ENCODE data around the gene E2F2.

Gene E2F2

DNA sequence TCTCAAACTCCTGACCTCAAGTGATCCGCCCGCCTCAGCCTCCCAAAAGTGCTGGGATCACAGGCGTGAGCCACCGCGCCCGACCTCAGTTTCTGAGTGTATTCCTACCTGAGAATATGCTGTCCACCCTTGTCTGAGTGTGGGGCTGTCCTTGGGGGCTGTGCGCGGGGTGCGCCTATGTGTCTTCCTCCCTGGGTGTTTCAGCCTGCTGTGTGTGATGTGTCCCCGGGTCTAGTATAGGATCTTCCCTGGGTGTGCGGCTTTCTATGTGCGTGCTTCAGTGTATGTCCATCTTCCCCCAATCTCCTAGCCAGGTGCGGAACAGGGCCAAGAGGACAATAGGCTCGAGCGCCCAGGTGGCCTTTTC is 36.6 kb upstream of the E2F2 start:
- Mint-ChIP-seq H3K9me3 (no peaks in the 10 kb centered on the region), H3K4me3 (peak overlapping the region; percentile 43), H3K27ac (peak overlapping the region; percentile 99), H3K27me3 (no peaks in the 10 kb centered on the region), H3K36me3 (no peaks in the 10 kb centered on the region), H3K4me1 (peaks cover 54% of the 10 kb centered on the region)
- ATAC-seq, result peak; percentile 53

DNA sequence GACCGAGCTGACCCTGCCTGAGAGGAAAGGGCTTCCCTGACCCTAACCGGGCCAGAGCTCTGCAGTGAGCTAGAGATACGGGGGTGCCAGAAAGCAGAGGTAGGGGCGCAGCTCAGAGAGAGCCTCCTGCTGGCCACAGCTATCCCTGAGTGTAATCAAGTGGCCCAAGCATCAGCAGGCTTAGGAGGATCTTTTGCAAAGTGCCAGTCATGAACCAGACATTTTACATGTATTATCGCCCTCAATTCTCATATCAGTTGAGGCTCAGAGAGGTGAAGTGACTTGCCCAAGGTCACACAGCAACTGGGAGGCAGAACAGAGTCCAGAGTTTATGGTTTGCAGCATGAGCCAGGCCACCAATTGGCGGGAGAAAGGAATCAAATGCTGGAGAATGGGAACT is 35.3 kb upstream of the E2F2 start:
- no peak for ATAC-seq
- Mint-ChIP-seq H3K27me3 (no peaks in the 10 kb centered on the region), H3K4me3 (no peak overlapping the region), H3K27ac (peak overlapping the region; percentile 99), H3K4me1 (peaks cover 67% of the 10 kb centered on the region), H3K9me3 (no peaks in the 10 kb centered on the region), H3K36me3 (no peaks in the 10 kb centered on the region)

DNA sequence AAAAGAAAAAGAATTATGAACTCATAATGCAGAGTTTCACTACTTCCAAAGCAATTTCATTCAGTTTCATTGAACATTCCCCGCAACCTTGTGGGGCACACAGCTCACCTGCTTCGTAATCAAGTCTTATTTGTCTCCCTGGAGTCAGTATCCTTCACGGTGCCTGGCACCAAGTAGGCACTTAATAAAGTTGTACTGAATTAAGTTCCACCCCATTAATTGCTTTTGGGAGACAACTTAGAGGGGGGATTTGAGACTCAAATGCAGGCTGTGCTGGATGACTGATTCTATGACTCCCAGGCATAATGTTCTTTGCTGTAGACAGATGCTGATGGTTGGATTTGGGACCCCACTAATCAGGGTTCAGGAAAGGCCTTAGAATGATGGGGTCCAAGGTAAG is 34.7 kb upstream of the E2F2 start:
- Mint-ChIP-seq H3K4me1 (peaks cover 70% of the 10 kb centered on the region), H3K27ac (peak overlapping the region; percentile 99), H3K4me3 (no peak overlapping the region), H3K9me3 (no peaks in the 10 kb centered on the region), H3K36me3 (no peaks in the 10 kb centered on the region), H3K27me3 (no peaks in the 10 kb centered on the region)
- ATAC-seq, result no peak

DNA sequence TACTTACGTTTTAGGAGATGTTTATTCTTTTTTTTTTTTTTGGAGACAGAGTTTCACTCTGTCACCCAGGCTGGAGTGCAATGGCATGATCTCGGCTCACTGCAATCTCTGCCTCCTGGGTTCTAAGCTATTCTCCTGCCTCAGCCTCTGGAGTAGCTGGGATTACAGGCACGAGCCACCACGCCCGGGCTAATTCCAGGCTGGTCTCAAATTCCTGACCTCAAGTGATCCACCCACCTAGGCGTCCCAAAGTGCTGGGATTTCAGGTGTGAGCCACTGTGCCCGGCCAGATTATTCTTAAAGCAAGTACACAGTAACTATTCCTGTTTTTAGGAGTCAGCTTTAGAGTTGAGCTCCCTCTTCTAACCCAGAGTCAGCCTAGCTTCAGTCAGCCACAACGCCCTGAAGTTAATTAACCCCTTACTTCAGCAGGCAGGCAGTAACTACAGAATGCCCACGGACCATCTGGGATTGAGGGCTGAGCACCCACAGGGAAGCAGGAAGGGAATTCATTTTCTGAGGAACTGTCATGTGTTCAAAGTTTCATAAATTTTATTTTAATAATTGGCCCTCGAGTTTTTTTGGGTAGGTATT is 33.6 kb upstream of the E2F2 start:
- no peaks in the 10 kb centered on the region for H3K36me3 Mint-ChIP-seq
- H3K27ac Mint-ChIP-seq, result peak overlapping the region; percentile 95
- H3K27me3 Mint-ChIP-seq, result no peaks in the 10 kb centered on the region

DNA sequence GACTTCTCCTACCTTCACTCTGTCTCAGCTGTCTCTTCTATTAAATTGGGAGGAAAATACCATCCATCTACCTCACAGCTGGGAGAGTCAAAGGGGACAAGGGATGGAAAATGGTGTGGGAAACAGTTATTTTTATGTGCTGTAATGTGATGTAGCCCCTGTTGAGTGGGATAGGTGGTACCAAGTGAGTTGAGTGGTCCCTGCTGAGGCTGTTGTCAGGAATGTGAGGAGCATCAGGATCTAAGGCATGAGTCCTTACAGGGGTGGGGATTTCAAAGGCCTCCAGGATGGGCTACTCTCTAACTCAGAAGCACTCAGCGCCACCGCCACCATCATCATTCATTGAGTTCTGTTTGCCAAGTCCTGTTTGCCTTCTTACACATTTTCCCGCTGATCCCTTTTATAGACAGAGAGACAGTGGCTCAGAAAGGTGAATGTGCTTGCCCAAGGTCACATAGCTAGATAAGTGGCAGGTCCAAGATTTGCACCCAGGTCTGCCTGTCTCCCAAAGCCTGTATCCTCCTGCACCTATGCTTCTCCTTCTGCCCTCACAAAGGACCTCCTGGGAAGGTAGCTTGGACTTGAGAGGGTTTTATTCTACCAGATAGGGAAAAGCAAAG is 32.8 kb upstream of the E2F2 start:
- Mint-ChIP-seq H3K36me3 (peaks cover 5% of the 10 kb centered on the region), H3K9me3 (no peaks in the 10 kb centered on the region), H3K27ac (peak overlapping the region; percentile 95), H3K4me3 (no peak overlapping the region), H3K27me3 (no peaks in the 10 kb centered on the region), H3K4me1 (peaks cover 71% of the 10 kb centered on the region)
- no peak for ATAC-seq

More for the DNA sequence above, 33.6 kb upstream of the E2F2 start:
- peaks cover 77% of the 10 kb centered on the region for H3K4me1 Mint-ChIP-seq
- ATAC-seq, result no peak
- no peak overlapping the region for H3K4me3 Mint-ChIP-seq
- H3K9me3 Mint-ChIP-seq, result no peaks in the 10 kb centered on the region

DNA sequence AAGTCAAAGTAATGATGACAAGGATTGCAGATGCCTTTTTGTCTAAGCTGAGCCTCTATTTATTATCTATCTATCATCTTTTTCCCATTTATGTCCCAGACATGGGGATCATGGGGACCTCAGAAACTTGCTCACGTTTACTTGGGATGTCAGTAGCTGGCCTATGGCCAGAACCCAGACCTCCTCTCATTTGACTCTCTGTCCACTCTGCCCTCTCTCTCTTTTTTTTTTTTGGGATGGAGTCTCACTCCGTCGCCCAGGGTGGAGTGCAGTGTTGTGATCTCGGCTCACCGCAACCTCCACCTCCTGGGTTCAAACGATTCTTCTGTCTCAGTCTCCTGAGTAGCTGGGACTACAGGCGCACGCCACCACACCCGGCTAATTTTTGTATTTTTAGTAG is 32.0 kb upstream of the E2F2 start:
- peak overlapping the region; percentile 60 for H3K4me3 Mint-ChIP-seq
- no peaks in the 10 kb centered on the region for H3K9me3 Mint-ChIP-seq
- H3K27ac Mint-ChIP-seq, result peak overlapping the region; percentile 95
- H3K36me3 Mint-ChIP-seq, result peaks cover 14% of the 10 kb centered on the region
- H3K27me3 Mint-ChIP-seq, result no peaks in the 10 kb centered on the region
- peaks cover 64% of the 10 kb centered on the region for H3K4me1 Mint-ChIP-seq
- no peak for ATAC-seq

DNA sequence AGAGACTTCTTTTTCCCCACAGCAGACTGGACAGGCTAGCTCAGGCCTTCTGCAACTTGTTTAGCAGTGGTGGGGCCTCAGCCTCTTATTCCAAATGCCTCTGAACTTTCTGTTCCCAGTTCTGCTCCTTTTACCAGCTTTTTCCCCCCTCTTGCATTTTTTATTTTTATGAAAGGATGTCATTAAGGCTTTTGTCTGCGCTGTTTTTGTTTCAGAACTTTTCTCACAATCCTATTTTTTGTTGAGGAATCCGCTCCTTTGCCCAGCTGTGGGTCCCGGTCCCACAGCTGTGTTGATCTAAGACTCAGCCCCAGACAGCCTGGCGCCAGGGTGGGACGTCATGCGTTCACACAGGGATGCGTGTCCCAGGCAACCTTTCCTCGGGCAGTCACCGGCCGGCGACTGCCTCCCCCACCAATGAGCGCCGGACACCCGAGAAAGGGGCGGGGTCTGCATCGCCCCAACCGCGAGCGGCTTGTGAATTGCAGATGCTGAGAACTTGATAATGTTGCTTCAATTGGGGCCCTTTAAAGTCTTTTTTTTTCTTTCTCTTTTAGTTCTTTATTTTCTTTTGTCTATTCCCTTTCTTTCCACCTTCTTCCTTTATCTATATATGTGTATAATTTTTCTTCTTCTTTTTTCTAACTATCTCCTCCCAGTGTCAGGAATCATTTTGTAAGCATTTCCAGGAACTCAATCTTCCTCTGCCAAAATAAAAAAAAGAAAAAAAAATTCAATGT is 31.3 kb upstream of the E2F2 start:
- H3K4me3 Mint-ChIP-seq, result peak overlapping the region; percentile 52
- H3K4me1 Mint-ChIP-seq, result peaks cover 62% of the 10 kb centered on the region
- no peaks in the 10 kb centered on the region for H3K9me3 Mint-ChIP-seq
- no peaks in the 10 kb centered on the region for H3K27me3 Mint-ChIP-seq
- peak overlapping the region; percentile 95 for H3K27ac Mint-ChIP-seq
- H3K36me3 Mint-ChIP-seq, result peaks cover 21% of the 10 kb centered on the region
- ATAC-seq, result peak; percentile 53

DNA sequence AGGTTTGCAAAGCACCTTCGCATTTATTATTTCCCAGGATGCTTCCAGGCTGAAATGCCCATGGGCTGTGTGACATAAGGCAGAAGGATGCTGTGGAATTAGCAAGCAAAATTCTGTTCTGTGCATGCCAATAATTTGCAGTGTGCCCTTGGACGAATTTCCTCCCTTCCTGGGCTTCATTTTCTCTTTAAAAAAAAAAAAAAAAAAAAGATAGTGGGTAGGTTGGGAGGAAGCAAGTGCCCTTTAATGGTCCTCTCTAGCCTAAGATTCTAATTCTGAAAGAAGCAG is 30.7 kb upstream of the E2F2 start:
- Mint-ChIP-seq H3K27me3 (no peaks in the 10 kb centered on the region), H3K4me3 (no peak overlapping the region), H3K36me3 (peaks cover 24% of the 10 kb centered on the region), H3K27ac (peak overlapping the region; percentile 95), H3K4me1 (peaks cover 62% of the 10 kb centered on the region), H3K9me3 (no peaks in the 10 kb centered on the region)
- ATAC-seq, result no peak

DNA sequence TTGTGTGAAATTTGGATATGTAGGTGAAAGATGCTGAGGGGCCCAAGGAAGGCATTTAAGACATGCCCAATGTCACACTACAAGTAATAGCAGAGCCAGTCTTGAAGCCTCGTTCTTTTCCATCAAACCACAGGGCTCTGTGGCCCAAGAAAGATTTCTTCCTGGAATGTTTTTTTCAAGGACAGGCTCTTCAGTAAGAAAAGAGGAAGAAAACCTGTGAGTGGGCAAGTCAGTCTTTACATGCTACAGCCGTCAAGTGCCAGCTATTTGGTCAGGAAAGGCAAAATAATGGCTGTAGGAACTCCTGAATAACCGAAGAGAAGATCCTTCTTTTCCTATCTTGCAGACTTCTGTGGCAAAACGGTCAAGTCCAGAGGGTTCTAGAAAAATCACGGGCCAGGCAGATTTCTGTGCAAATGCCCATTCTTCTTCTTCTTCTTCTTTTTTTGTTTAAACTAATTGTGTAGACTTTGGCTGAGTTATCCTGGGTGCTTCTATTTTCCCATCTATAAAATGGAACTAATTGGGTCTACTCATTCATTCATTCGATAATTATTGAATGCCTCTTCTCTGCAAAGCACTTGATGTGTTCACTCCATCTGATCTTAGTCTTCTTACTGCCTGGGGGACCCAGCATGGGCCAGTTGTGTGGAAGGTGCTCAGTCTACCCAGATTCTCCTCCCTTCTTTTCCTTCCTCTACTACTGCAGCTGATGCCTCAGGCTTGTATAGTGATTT is 30.2 kb upstream of the E2F2 start:
- Mint-ChIP-seq H3K27ac (peak overlapping the region; percentile 95), H3K9me3 (no peaks in the 10 kb centered on the region), H3K36me3 (peaks cover 24% of the 10 kb centered on the region), H3K4me1 (peaks cover 67% of the 10 kb centered on the region), H3K27me3 (no peaks in the 10 kb centered on the region), H3K4me3 (no peak overlapping the region)
- no peak for ATAC-seq

DNA sequence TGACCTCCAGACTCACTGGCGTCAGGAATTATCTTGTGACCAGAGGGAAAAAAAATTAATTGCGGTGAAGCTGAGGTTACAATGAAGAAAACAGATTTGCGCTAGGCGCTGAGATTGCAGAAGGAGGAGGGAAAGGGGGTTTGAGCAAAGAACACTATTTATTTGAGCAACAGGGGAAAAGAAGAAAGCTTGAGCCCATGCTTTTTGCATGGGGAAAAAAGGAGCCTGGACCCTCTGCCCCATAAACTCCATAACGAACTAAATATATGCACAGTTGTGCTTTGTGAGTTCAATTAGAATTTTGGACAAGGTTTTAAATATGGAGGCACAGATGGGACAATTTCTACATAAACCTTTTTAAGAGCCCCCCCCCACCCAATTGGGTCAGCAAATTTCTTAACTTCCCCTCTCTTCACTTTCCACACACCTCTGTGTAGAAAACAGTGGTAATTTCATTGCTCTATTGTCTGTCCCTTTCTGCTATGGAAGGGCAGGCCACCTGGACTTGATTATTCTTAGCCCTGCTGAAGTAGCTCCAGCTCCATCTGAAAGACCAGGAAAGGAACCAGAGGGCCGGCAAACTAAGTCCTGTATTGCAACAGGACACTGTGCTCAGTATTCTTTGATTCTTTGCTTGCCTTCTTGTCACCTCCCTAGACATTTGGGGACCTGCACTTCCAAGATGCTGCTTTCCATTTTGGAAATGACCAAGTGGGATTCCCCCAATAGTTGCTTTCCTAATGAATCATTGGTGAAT is 29.1 kb upstream of the E2F2 start:
- peaks cover 24% of the 10 kb centered on the region for H3K36me3 Mint-ChIP-seq
- H3K9me3 Mint-ChIP-seq, result no peaks in the 10 kb centered on the region
- ATAC-seq, result no peak
- peaks cover 72% of the 10 kb centered on the region for H3K4me1 Mint-ChIP-seq
- H3K27me3 Mint-ChIP-seq, result no peaks in the 10 kb centered on the region
- peak overlapping the region; percentile 95 for H3K27ac Mint-ChIP-seq
- H3K4me3 Mint-ChIP-seq, result peak overlapping the region; percentile 98

DNA sequence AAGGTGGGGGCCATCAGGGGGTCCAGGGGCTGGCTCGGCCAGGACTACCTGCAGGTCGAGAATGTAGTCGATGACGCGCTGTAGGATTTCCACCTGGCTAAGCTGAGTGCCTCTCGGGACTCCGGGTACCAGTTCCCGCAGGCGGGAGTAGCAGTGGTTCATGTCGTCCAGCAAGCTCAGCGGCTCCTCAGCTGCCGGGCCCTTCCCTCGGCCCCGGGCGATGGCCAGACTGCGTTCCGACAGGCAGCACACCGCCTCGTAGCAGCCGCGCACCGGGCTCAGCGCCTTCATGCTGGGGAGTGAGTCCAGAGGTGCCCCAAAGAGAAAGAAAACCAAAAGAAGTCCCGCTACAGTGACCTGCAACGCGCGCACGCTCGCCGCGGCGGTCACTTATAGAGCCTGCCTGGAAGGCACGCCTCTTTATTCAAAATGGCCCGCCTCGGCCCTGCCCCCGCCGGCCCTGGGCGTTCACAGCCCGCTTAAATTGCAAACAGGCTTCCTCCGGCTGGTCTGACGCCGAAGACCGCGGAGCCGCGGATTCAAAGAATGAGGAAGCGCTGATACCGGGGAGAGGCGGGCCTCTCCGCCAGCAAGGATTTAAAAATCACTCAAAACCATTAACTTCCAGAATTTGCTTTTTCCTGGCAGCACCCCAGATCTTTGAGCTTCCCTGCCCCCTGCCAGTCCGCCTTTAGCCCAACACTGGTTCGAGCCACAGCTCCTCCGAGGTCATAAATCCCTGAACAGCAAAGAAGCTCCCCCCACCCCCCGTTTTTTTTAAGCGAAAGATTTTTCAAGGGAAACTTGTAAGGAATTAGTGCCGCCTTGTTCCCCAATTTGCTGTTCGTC is 28.3 kb upstream of the E2F2 start, which contains the start of gene ID3:
Gene ID3, minus strand, starts transcription at position 366 of the 849 bp plus-strand sequence. Its CDS starts 75 bp downstream, at position 291.
- peak; percentile 84 for ATAC-seq
- Mint-ChIP-seq H3K27ac (peak within 1 kb of the TSS; percentile 95), H3K4me1 (peaks cover 76% of the 10 kb centered on the region), H3K4me3 (peak within 1 kb of the TSS; percentile 98), H3K27me3 (no peaks in the 10 kb centered on the region), H3K9me3 (no peaks in the 10 kb centered on the region), H3K36me3 (peaks cover 24% of the 10 kb centered on the region)

DNA sequence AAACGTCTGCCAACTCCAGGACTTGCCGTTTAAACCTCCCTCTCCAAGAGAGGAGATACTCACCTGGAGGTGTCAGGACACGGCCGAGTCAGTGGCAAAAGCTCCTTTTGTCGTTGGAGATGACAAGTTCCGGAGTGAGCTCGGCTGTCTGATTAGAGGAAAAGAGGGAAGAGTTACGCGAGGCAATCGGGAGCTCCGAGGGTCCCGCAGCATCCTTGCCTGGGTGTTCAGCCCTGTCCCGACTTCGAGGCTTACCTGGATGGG is 27.8 kb upstream of the E2F2 start:
- Mint-ChIP-seq H3K9me3 (no peaks in the 10 kb centered on the region), H3K27me3 (no peaks in the 10 kb centered on the region), H3K4me1 (peaks cover 77% of the 10 kb centered on the region), H3K27ac (peak overlapping the region; percentile 95), H3K4me3 (peak overlapping the region; percentile 98), H3K36me3 (peaks cover 24% of the 10 kb centered on the region)
- no peak for ATAC-seq

DNA sequence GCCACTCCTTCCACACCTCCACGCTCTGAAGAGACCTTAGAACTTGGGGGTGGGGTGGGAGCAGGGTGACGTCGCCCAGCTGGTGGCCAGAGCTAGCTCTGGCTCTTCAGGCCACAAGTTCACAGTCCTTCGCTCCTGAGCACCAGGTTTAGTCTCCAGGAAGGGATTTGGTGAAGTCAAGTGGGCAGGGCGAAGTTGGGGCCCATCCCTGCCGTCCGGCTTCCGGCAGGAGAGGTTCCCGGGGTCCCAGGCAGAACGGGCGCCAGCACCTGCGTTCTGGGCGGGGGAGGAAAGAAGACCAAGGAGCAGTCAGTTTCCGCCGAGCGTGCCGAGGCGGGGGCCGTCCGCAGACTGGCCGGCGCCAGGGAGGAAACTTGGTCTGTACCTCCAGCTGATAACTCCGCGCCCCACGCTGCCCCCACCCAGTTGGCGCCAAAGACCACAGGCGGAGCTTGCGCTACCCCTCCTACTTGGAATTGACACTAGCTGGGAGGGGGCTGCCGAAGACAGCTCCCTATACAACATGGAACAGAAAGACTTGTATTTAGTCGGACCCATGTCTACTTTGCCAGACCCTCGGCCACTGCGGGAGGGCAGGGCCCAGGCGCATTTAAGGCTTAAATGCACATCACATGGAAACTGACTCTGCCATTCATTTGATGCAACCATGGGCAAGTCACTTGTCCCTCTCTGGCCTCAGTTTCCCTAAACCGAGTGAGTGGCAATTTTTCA is 27.3 kb upstream of the E2F2 start:
- Mint-ChIP-seq H3K9me3 (no peaks in the 10 kb centered on the region), H3K27me3 (no peaks in the 10 kb centered on the region), H3K4me1 (peaks cover 77% of the 10 kb centered on the region)

More for the DNA sequence above, 27.3 kb upstream of the E2F2 start:
- ATAC-seq, result no peak
- Mint-ChIP-seq H3K36me3 (peaks cover 24% of the 10 kb centered on the region), H3K4me3 (peak overlapping the region; percentile 98), H3K27ac (peak overlapping the region; percentile 95)

Data from stimulated activated memory B cell treated with anti-CD40 and anti-IgM and Interleukin-4, amounts not matched to agents 10 μg/mL and 1 μg/mL and 100 μg/mL, for 72 hours (primary cell).